Kidney (tissue), 14 donors: ENCODE measurements around the gene PCDH15. TPM values are rescaled to one million over a fixed set of nuclear protein-coding genes. Genes with fewer than 3 reads are reported as not detected.

Source experiments
- DNase-seq, 5 donors: peaks; one replicate each; pipeline ENCODE4 v3.0.0-alpha.2; 2013 to 2020
- FAIRE-seq: peaks from 2 replicates; lab custom pipeline; 2012; peaks lifted over from hg19 to GRCh38; lab: Jason Lieb, UNC
- H3K27ac ChIP-seq, 2 donors: one replicate each; pipeline ENCODE4 v1.7.0; 2013; ENCODE audit warnings: low read depth in 2 of 2, low read length in 2 of 2, inconsistent platforms in 1 of 2
- H3K27me3 ChIP-seq: one replicate; pipeline ENCODE4 v1.7.1; 2013; ENCODE audit warnings: low read length, inconsistent platforms; ENCODE audit not compliant: control insufficient read depth, insufficient read depth
- H3K36me3 ChIP-seq, 3 donors: one replicate each; pipeline versions ENCODE4 v1.7.0 to v1.7.1; 2013; ENCODE audit warnings: low read length in 3 of 3, control low read depth in 1 of 3, inconsistent platforms in 1 of 3; ENCODE audit not compliant: insufficient read depth in 3 of 3, control insufficient read depth in 2 of 3
- H3K4me1 ChIP-seq, 3 donors: one replicate each; pipeline versions ENCODE4 v1.7.0 to v1.7.1; 2013; ENCODE audit warnings: low read length in 3 of 3, inconsistent platforms in 1 of 3, low read depth in 1 of 3; ENCODE audit not compliant: control insufficient read depth in 2 of 3, insufficient read depth in 2 of 3
- H3K4me3 ChIP-seq, 3 donors: one replicate each; pipeline versions ENCODE4 v1.7.0 to v1.8.1; 2013; ENCODE audit warnings: low read length in 3 of 3, control low read depth in 1 of 3, inconsistent platforms in 1 of 3
- H3K9ac ChIP-seq, 3 donors: one replicate each; pipeline versions ENCODE4 v1.7.0 to v1.7.1; 2013; ENCODE audit warnings: low read length in 3 of 3, control low read depth in 1 of 3, inconsistent platforms in 1 of 3
- H3K9me3 ChIP-seq, 3 donors: one replicate each; pipeline versions ENCODE4 v1.7.0 to v1.7.1; 2013; ENCODE audit warnings: low read length in 3 of 3, control low read depth in 1 of 3, inconsistent platforms in 1 of 3; ENCODE audit not compliant: control insufficient read depth in 2 of 3, insufficient read depth in 1 of 3
- intact Hi-C: fragments of 100-400 bp; cut with DNase I; formaldehyde crosslinking; loops from one replicate; pipeline ENCODE4 v1.11.1; 2022
- polyA plus RNA-seq: library from polyadenylated mRNA; stranded (reverse); fragments of 350-450 nt; fragmentation: Illumina TruSeq; extraction: RNeasy Lipid Tissue Mini Kit (QIAGEN cat#74804); gene quantifications from one replicate; pipeline ENCODE4 v1.2.3, GENCODE V29; 2014; ENCODE audit warnings: low read depth, low replicate concordance; ENCODE audit not compliant: insufficient read depth
- total RNA-seq: library from RNA; stranded (reverse); fragmentation: NEBNext Ultra II Directional; extraction: Animal tissue kit (Norgen Biotek cat#: 25700); gene quantifications from one replicate; pipeline ENCODE4 v1.2.1, GENCODE V29; 2021
- TF ChIP-seq, protein P1 (sequence below): IDR thresholded peaks from 3 replicates; pipeline ENCODE4 v1.5.1; 2012; ENCODE audit warnings: mild to moderate bottlenecking, moderate library complexity, borderline replicate concordance; ENCODE audit not compliant: insufficient read depth; ENCODE audit errors: extremely low read depth
- donor health status: control.
- donor health status: control.
- donor health status: control.
- donor health status: control.
- donor health status: control.
- donor health status: DM: yes; HTN: yes; CAD: no.
- donor health status: Normal renal cell carcinoma (clear cell type).

PCDH15 gene
- total and polyA plus RNA-seq, 2 donors from 2014 or later = 1.5 TPM; not detected in 1

DNA sequence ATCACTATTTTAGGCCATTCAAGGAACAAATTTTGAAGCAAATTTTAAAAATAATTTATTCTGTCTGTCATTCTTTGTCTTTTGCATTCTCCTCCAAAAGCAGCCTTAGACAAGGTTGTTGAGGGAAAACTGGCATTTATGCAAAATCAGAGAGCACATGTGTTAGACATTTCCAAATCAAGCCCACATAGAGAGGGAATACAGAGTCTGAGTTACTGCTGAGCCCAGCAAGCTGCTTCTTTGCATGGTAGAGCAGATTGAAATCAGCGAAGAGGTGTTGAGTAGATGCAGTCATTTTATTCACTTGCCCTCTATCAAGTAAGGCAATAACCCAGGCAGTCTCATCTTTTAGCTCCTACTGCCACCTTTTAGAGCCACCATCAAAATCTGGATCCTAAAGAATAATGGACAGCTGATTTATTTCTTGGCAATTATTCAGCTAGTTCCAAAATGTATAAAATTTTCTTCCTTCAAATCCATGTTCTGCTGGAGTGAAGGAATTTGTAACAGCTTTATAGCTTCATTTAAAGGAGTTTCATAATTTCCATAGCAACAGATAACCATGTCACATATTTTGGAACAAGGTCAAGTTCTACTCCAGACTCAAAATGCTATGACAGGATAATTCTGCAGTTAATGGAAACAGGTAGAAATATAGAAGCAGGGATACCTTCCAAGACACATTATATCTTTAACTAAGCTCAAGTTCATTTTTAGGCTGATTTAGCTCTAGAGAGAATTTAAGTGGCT, 7.3 kb upstream of the PCDH15 start:
- TF ChIP-seq, protein P1, sequence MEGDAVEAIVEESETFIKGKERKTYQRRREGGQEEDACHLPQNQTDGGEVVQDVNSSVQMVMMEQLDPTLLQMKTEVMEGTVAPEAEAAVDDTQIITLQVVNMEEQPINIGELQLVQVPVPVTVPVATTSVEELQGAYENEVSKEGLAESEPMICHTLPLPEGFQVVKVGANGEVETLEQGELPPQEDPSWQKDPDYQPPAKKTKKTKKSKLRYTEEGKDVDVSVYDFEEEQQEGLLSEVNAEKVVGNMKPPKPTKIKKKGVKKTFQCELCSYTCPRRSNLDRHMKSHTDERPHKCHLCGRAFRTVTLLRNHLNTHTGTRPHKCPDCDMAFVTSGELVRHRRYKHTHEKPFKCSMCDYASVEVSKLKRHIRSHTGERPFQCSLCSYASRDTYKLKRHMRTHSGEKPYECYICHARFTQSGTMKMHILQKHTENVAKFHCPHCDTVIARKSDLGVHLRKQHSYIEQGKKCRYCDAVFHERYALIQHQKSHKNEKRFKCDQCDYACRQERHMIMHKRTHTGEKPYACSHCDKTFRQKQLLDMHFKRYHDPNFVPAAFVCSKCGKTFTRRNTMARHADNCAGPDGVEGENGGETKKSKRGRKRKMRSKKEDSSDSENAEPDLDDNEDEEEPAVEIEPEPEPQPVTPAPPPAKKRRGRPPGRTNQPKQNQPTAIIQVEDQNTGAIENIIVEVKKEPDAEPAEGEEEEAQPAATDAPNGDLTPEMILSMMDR = no peak
- Histone ChIP-seq H3K4me3 (no peak overlapping the region), H3K4me1 (no peaks in the 10 kb centered on the region), H3K27ac (no peak overlapping the region), H3K36me3 (no peaks in the 10 kb centered on the region), H3K9me3 (no peaks in the 10 kb centered on the region), H3K9ac (no peak overlapping the region), H3K27me3 (no peaks in the 10 kb centered on the region)
- DNase-seq (no peak), FAIRE-seq (no peak)
- intact Hi-C loops = no loop called here

DNA sequence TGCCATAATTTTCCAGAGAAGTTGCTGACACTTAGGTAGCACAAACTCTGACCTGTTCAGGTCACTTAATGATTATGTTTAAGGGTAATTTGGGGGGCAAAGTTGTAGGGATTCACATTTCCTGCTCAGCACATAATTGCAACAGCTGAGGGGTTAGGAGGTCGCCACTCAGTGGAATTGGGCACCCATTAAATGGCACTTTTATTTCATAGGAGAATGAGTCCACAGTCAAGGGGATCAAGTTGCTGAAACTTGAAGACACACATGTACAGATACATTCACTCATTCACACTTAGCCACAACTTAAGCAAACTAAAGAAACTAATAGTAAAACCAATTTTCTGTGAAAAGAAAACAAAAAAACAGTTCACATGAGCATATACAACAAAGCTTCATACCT, 1.5 kb downstream of the PCDH15 start:
- FAIRE-seq = no peak
- no peak overlapping the region for H3K9ac ChIP-seq
- intact Hi-C loops = no loop called here
- H3K4me1 ChIP-seq = no peaks in the 10 kb centered on the region
- DNase-seq = peak in 4 of 5 donors; percentile 46 to 77 (median 60)
- H3K9me3 ChIP-seq = no peaks in the 10 kb centered on the region
- no peaks in the 10 kb centered on the region for H3K27me3 ChIP-seq
- TF ChIP-seq, protein P1 = no peak
- H3K27ac ChIP-seq = no peak overlapping the region
- no peaks in the 10 kb centered on the region for H3K36me3 ChIP-seq
- H3K4me3 ChIP-seq = no peak overlapping the region

DNA sequence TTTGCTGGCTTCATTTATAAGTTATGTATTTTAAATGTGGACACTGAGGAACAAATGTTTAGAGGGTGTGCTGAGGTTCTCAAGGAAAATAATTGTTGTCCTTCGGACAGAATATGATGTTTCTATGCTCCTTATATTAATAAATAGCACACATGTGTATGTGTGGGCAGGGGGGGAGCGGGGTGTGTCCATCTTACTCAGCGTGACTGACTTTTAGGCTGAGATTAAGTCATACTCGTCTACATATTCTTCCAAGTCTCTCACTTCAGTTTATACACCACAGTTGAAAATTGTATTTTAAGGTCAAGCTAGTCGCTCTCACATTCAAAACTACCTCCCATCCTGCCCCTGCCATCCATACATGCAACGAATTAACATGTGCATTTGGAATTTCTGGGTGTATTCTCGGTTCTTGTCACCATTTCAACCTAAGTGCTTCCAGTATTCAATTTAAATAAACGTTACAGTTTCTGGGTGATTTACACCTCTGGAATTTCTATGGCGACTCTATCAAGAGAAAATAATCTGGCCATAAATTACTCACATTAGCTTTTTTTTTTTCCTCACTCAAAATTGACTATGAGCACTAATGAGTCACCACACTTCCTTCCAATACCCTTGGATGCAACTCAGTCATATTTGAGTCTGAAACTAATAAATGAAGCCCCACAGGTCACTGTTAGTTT, 3.3 kb downstream of the PCDH15 start:
- Histone ChIP-seq H3K27ac (no peak overlapping the region), H3K9me3 (no peaks in the 10 kb centered on the region), H3K4me3 (no peak overlapping the region), H3K9ac (no peak overlapping the region), H3K27me3 (no peaks in the 10 kb centered on the region), H3K36me3 (no peaks in the 10 kb centered on the region), H3K4me1 (no peaks in the 10 kb centered on the region)
- TF ChIP-seq, protein P1 = no peak
- intact Hi-C loops = no loop called here
- DNase-seq = no peak
- no peak for FAIRE-seq
